A549 treated with Mapracorat at 1 μM for 4 hours (cell line): ENCODE measurements around the gene SYNE1. TPM values are rescaled to one million over a fixed set of nuclear protein-coding genes. Genes with fewer than 3 reads are reported as not detected.

ENCODE experiments used
- total RNA-seq: library from RNA; stranded (reverse); fragments of 200-300 nt; extraction: Qiagen RNA extraction; gene quantifications from 5 replicates; pipeline ENCODE4 v1.2.3, GENCODE V29; 2022

The SYNE1 gene, protein sequence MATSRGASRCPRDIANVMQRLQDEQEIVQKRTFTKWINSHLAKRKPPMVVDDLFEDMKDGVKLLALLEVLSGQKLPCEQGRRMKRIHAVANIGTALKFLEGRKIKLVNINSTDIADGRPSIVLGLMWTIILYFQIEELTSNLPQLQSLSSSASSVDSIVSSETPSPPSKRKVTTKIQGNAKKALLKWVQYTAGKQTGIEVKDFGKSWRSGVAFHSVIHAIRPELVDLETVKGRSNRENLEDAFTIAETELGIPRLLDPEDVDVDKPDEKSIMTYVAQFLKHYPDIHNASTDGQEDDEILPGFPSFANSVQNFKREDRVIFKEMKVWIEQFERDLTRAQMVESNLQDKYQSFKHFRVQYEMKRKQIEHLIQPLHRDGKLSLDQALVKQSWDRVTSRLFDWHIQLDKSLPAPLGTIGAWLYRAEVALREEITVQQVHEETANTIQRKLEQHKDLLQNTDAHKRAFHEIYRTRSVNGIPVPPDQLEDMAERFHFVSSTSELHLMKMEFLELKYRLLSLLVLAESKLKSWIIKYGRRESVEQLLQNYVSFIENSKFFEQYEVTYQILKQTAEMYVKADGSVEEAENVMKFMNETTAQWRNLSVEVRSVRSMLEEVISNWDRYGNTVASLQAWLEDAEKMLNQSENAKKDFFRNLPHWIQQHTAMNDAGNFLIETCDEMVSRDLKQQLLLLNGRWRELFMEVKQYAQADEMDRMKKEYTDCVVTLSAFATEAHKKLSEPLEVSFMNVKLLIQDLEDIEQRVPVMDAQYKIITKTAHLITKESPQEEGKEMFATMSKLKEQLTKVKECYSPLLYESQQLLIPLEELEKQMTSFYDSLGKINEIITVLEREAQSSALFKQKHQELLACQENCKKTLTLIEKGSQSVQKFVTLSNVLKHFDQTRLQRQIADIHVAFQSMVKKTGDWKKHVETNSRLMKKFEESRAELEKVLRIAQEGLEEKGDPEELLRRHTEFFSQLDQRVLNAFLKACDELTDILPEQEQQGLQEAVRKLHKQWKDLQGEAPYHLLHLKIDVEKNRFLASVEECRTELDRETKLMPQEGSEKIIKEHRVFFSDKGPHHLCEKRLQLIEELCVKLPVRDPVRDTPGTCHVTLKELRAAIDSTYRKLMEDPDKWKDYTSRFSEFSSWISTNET (N-terminal part only)
- 20.2 to 27.3 TPM (median 21.6 TPM) in 5 replicates for total RNA-seq

GRCh38 chr6:152637296-152638047 is at the start of gene SYNE1:
Gene SYNE1, minus strand, starts transcription at chr6:152637362. Its CDS starts 9,031 bp downstream, at chr6:152628331.

Other genes with a start within 250 kb of the SYNE1 start
- gene MYCT1, start 60.5 kb upstream of the SYNE1 start, total RNA-seq: not detected in 5 replicates
- not detected in 5 replicates for gene VIP, start 113.4 kb upstream of the SYNE1 start, total RNA-seq